ENCODE data around the gene SNAPC4.

DNA sequence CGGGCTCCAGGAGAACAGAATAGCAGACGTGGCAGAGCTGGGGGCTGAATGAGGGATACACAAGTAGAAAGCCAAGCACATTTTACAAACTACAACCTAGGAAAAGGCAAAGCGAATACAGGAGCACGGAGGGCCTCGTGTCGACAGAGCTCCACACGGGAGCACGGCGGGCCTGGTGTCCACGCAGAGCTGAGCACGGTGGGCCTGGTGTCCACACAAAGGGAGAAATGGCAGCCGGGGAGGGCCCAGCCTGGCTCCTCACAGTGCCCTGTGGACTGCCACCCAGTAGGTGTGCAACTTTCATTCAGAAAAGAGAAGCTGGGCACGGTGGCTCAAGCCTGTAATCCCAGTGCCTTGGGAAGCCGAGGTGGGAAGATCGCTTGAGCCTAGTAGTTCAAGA, 43.1 kb upstream of the SNAPC4 start:
- no peak for TF ChIP-seq GATA2 (IDR thresholded peaks at IDR 0.05; ENCODE audit: low read depth, low read length)
- TF ChIP-seq GATA3 (IDR thresholded peaks at IDR 0.05; ENCODE audit: low read depth, low read length): no peak
